ENCODE measurements around the gene VPS18. TPM values are rescaled to one million over a fixed set of nuclear protein-coding genes. Genes with fewer than 3 reads are reported as not detected.
"Not testable (repeated sequence)": the region's sequence is repeated elsewhere in the genome, so short reads cannot be mapped to it uniquely, and the experiment has no call there.

The VPS18 gene
- total RNA-seq, 2 experiments from 2014 or later = 17.8 to 18.4 TPM

GRCh38 chr15:40855706-40856234 lies 38.5 kb upstream of the VPS18 start:
- DNase-seq (no peak), ATAC-seq (no peak)
- CTCF ChIA-PET = interaction anchor here (2.4 to 4.1 kb wide), 2 partner anchors 9 to 178 kb away, joined by 11 to 79 read pairs; partner anchors contain the start of gene SPINT1
- H3K36me3 Mint-ChIP-seq (ENCODE audit: low read depth) = no peaks in the 10 kb centered on the region
- peaks cover 19% of the 10 kb centered on the region for H3K4me1 Mint-ChIP-seq (ENCODE audit: low read depth)
- no peak overlapping the region for H3K27ac Mint-ChIP-seq
- peaks cover 3% of the 10 kb centered on the region for H3K27me3 Mint-ChIP-seq (ENCODE audit: low read depth)
- POLR2A ChIA-PET = interaction anchor here (4.0 kb wide), 1 partner anchor 39 kb away, joined by 22 read pairs; the partner anchor contains the start of gene VPS18
- no peak overlapping the region for H3K4me3 Mint-ChIP-seq
- no peaks in the 10 kb centered on the region for H3K9me3 Mint-ChIP-seq (ENCODE audit: insufficient read depth)

GRCh38 chr15:40856746-40857145 lies 37.5 kb upstream of the VPS18 start:
- DNase-seq = no peak
- Mint-ChIP-seq H3K27ac (no peak overlapping the region), H3K36me3 (ENCODE audit: low read depth) (no peaks in the 10 kb centered on the region), H3K4me1 (ENCODE audit: low read depth) (peaks cover 19% of the 10 kb centered on the region), H3K9me3 (ENCODE audit: insufficient read depth) (no peaks in the 10 kb centered on the region), H3K4me3 (no peak overlapping the region), H3K27me3 (ENCODE audit: low read depth) (peaks cover 3% of the 10 kb centered on the region)
- ChIA-PET POLR2A (interaction anchor here (1.0 to 4.0 kb wide), 4 partner anchors 13 to 72 kb away, joined by 3 to 22 read pairs (median 4); partner anchors contain the start of gene VPS18), CTCF (interaction anchor here (0.7 to 4.1 kb wide), 12 partner anchors 10 to 250 kb away, joined by 3 to 79 read pairs (median 6); partner anchors contain the start of genes DNAJC17, SPINT1 and ZFYVE19)
- ATAC-seq = no peak

- Mint-ChIP-seq H3K9me3 (ENCODE audit: insufficient read depth) (no peaks in the 10 kb centered on the region), H3K27me3 (ENCODE audit: low read depth) (peaks cover 3% of the 10 kb centered on the region), H3K27ac (no peak overlapping the region), H3K36me3 (ENCODE audit: low read depth) (no peaks in the 10 kb centered on the region), H3K4me1 (ENCODE audit: low read depth) (peaks cover 19% of the 10 kb centered on the region), H3K4me3 (no peak overlapping the region)
- ATAC-seq (peak; percentile 91), DNase-seq (peak; percentile 86)
- ChIA-PET POLR2A (interaction anchor here (0.5 to 4.0 kb wide), 4 partner anchors 35 to 135 kb away, joined by 3 to 22 read pairs (median 4); partner anchors contain the start of gene VPS18), CTCF (interaction anchor here (0.6 to 4.1 kb wide), 33 partner anchors 11 to 535 kb away, joined by 3 to 79 read pairs (median 3); partner anchors contain the start of genes C15orf62, DNAJC17, INAFM2 and PPP1R14D)
These were observed 36.5 kb upstream of the VPS18 start for GRCh38 chr15:40857601-40858341.

- Mint-ChIP-seq H3K4me1 (ENCODE audit: low read depth) (peaks cover 19% of the 10 kb centered on the region), H3K4me3 (no peak overlapping the region), H3K9me3 (ENCODE audit: insufficient read depth) (no peaks in the 10 kb centered on the region), H3K27me3 (ENCODE audit: low read depth) (peaks cover 3% of the 10 kb centered on the region), H3K36me3 (ENCODE audit: low read depth) (no peaks in the 10 kb centered on the region), H3K27ac (no peak overlapping the region)
- no peak for ATAC-seq
- ChIA-PET POLR2A (interaction anchor here (1.1 to 4.0 kb wide), 3 partner anchors 13 to 36 kb away, joined by 3 to 22 read pairs (median 5); partner anchors contain the start of gene VPS18), CTCF (interaction anchor here (0.8 to 4.1 kb wide), 23 partner anchors 12 to 536 kb away, joined by 3 to 79 read pairs (median 4); partner anchors contain the start of genes C15orf62, INAFM2, PPP1R14D and RAD51)
- DNase-seq = no peak
These were observed 35.5 kb upstream of the VPS18 start for GRCh38 chr15:40858706-40859105.

- H3K27ac Mint-ChIP-seq = no peak overlapping the region
- CTCF ChIA-PET = interaction anchor here (0.7 to 4.1 kb wide), 19 partner anchors 13 to 294 kb away, joined by 3 to 79 read pairs (median 4); partner anchors contain the start of genes C15orf62, CCDC32, PPP1R14D and RAD51
These were observed 34.9 kb upstream of the VPS18 start for GRCh38 chr15:40859206-40859851.

GRCh38 chr15:40861147-40861546 lies 33.1 kb upstream of the VPS18 start:
- H3K27ac Mint-ChIP-seq; H3K4me3 Mint-ChIP-seq; ATAC-seq; DNase-seq; H3K36me3 Mint-ChIP-seq (ENCODE audit: low read depth); H3K9me3 Mint-ChIP-seq (ENCODE audit: insufficient read depth); H3K27me3 Mint-ChIP-seq (ENCODE audit: low read depth); CTCF ChIA-PET: not testable (repeated sequence)
- H3K4me1 Mint-ChIP-seq (ENCODE audit: low read depth) = peaks cover 19% of the 10 kb centered on the region
- POLR2A ChIA-PET = interaction anchor here (0.6 kb wide), 1 partner anchor 20 kb away, joined by 3 read pairs; no protein-coding TSS in a partner anchor

More at GRCh38 chr15:40859206-40859851, 34.9 kb upstream of the VPS18 start:
- Mint-ChIP-seq H3K27me3 (ENCODE audit: low read depth) (peaks cover 3% of the 10 kb centered on the region), H3K4me1 (ENCODE audit: low read depth) (peaks cover 19% of the 10 kb centered on the region), H3K9me3 (ENCODE audit: insufficient read depth) (no peaks in the 10 kb centered on the region), H3K4me3 (no peak overlapping the region), H3K36me3 (ENCODE audit: low read depth) (no peaks in the 10 kb centered on the region)
- POLR2A ChIA-PET = interaction anchor here (0.8 to 4.0 kb wide), 4 partner anchors 12 to 35 kb away, joined by 3 to 22 read pairs (median 4); partner anchors contain the start of gene VPS18
- DNase-seq (peak; percentile 91), ATAC-seq (peak; percentile 84)

GRCh38 chr15:40863660-40864270 lies 30.5 kb upstream of the VPS18 start:
- no peak for ATAC-seq
- no peak overlapping the region for H3K4me3 Mint-ChIP-seq
- H3K4me1 Mint-ChIP-seq (ENCODE audit: low read depth) = peaks cover 9% of the 10 kb centered on the region
- no peaks in the 10 kb centered on the region for H3K36me3 Mint-ChIP-seq (ENCODE audit: low read depth)
- ChIA-PET POLR2A (interaction anchor here (0.6 to 1.9 kb wide), 2 partner anchors 30 to 108 kb away, joined by 3 to 6 read pairs; partner anchors contain the start of gene VPS18), CTCF (interaction anchor here (0.6 kb wide), 1 partner anchor 9 kb away, joined by 4 read pairs; no protein-coding TSS in a partner anchor)
- no peaks in the 10 kb centered on the region for H3K9me3 Mint-ChIP-seq (ENCODE audit: insufficient read depth)
- peaks cover 5% of the 10 kb centered on the region for H3K27me3 Mint-ChIP-seq (ENCODE audit: low read depth)
- H3K27ac Mint-ChIP-seq = no peak overlapping the region
- no peak for DNase-seq

GRCh38 chr15:40867199-40867598 lies 27.1 kb upstream of the VPS18 start:
- peaks cover 8% of the 10 kb centered on the region for H3K27me3 Mint-ChIP-seq (ENCODE audit: low read depth)
- ChIA-PET POLR2A (no interaction called here), CTCF (no interaction called here)
- H3K4me3 Mint-ChIP-seq = no peak overlapping the region
- no peaks in the 10 kb centered on the region for H3K4me1 Mint-ChIP-seq (ENCODE audit: low read depth)
- DNase-seq (no peak), ATAC-seq (no peak)
- H3K9me3 Mint-ChIP-seq (ENCODE audit: insufficient read depth) = no peaks in the 10 kb centered on the region
- no peak overlapping the region for H3K27ac Mint-ChIP-seq
- no peaks in the 10 kb centered on the region for H3K36me3 Mint-ChIP-seq (ENCODE audit: low read depth)

- DNase-seq (no peak), ATAC-seq (no peak)
- Mint-ChIP-seq H3K27me3 (ENCODE audit: low read depth) (peaks cover 25% of the 10 kb centered on the region), H3K9me3 (ENCODE audit: insufficient read depth) (no peaks in the 10 kb centered on the region), H3K36me3 (ENCODE audit: low read depth) (no peaks in the 10 kb centered on the region), H3K27ac (no peak overlapping the region), H3K4me3 (no peak overlapping the region), H3K4me1 (ENCODE audit: low read depth) (peaks cover 9% of the 10 kb centered on the region)
- POLR2A ChIA-PET = interaction anchor here (1.1 kb wide), 1 partner anchor 13 kb away, joined by 3 read pairs; no protein-coding TSS in a partner anchor
- CTCF ChIA-PET = interaction anchor here (0.9 to 3.2 kb wide), 4 partner anchors 15 to 34 kb away, joined by 3 to 20 read pairs (median 6); partner anchors contain the start of gene VPS18
These were observed 24.6 kb upstream of the VPS18 start for GRCh38 chr15:40869686-40870085.

- H3K27ac Mint-ChIP-seq = no peak overlapping the region
- H3K4me1 Mint-ChIP-seq (ENCODE audit: low read depth) = peaks cover 9% of the 10 kb centered on the region
- ChIA-PET CTCF (interaction anchor here (0.9 to 3.2 kb wide), 4 partner anchors 14 to 36 kb away, joined by 3 to 20 read pairs (median 9); partner anchors contain the start of gene VPS18), POLR2A (interaction anchor here (0.6 to 1.4 kb wide), 2 partner anchors 11 to 18 kb away, joined by 3 to 5 read pairs; no protein-coding TSS in a partner anchor)
- DNase-seq = no peak
- no peak overlapping the region for H3K4me3 Mint-ChIP-seq
- no peaks in the 10 kb centered on the region for H3K36me3 Mint-ChIP-seq (ENCODE audit: low read depth)
- H3K27me3 Mint-ChIP-seq (ENCODE audit: low read depth) = peaks cover 26% of the 10 kb centered on the region
- H3K9me3 Mint-ChIP-seq (ENCODE audit: insufficient read depth) = no peaks in the 10 kb centered on the region
- ATAC-seq = no peak
These were observed 23.5 kb upstream of the VPS18 start for GRCh38 chr15:40870716-40871115.
